GM23248 (cell line): ENCODE measurements around the gene SNX25.

Source experiments
- EZH2 ChIP-seq: fragments of 200-600 bp; sonication (generic); IDR thresholded peaks from 2 replicates; pipeline ENCODE4 v1.6.1; 2018; ENCODE audit warnings: antibody characterized with exemption, mild to moderate bottlenecking; ENCODE audit not compliant: insufficient read depth, poor library complexity, severe bottlenecking
- EZH2phosphoT487 ChIP-seq: fragments of 200-600 bp; sonication (generic); IDR thresholded peaks from 2 replicates; pipeline ENCODE4 v1.6.1; 2018; ENCODE audit warnings: antibody characterized with exemption, moderate library complexity, mild to moderate bottlenecking, low read depth; ENCODE audit not compliant: insufficient read depth

- TF ChIP-seq EZH2phosphoT487 (no peak), EZH2 (no peak)
Observed at GRCh38 chr4:185210102-185210981, 944 bp downstream of the SNX25 start.
